OCI-LY1 (cell line): ENCODE data around the gene CD68.

Source experiments
- H2AFZ ChIP-seq: fragments of 200-600 bp; sonication (generic), shearing (Covaris generic); 2 replicates; pipeline ENCODE4 v1.6.0; 2014; ENCODE audit warnings: antibody characterized with exemption, mild to moderate bottlenecking, low read length
- H3F3A ChIP-seq: fragments of 200-600 bp; sonication (generic), shearing (Covaris generic); 2 replicates; pipeline ENCODE4 v1.6.0; 2014; ENCODE audit warnings: mild to moderate bottlenecking, antibody characterized with exemption, low read length, moderate library complexity; ENCODE audit not compliant: insufficient read depth
- H3K27ac ChIP-seq: fragments of 200-600 bp; sonication (generic); 2 replicates; pipeline ENCODE4 v1.5.1; 2014; ENCODE audit warnings: low read length, mixed run types, mild to moderate bottlenecking, low read depth; ENCODE audit not compliant: poor library complexity, severe bottlenecking
- H3K27me3 ChIP-seq: fragments of 200-600 bp; sonication (generic); 2 replicates; pipeline ENCODE4 v1.6.0; 2014; ENCODE audit warnings: antibody characterized with exemption, mild to moderate bottlenecking, low read length, moderate library complexity; ENCODE audit not compliant: insufficient read depth
- H3K36me3 ChIP-seq: fragments of 200-600 bp; sonication (generic); 2 replicates; pipeline ENCODE4 v1.6.1; 2014; ENCODE audit warnings: mild to moderate bottlenecking, antibody characterized with exemption, low read length, moderate library complexity, mixed read lengths; ENCODE audit not compliant: insufficient read depth
- H3K4me1 ChIP-seq: fragments of 200-600 bp; sonication (generic); 2 replicates; pipeline ENCODE4 v1.5.1; 2014; ENCODE audit warnings: mild to moderate bottlenecking, low read length, moderate library complexity; ENCODE audit not compliant: insufficient read depth, severe bottlenecking
- H3K4me2 ChIP-seq: fragments of 200-600 bp; sonication (generic), shearing (Covaris generic); 2 replicates; pipeline ENCODE4 v1.6.1; 2014; ENCODE audit warnings: low read length
- H3K4me3 ChIP-seq: fragments of 200-600 bp; sonication (generic); 2 replicates; pipeline ENCODE4 v1.5.1; 2014; ENCODE audit warnings: low read length, low read depth, mild to moderate bottlenecking, mixed read lengths; ENCODE audit not compliant: poor library complexity, severe bottlenecking
- H3K79me2 ChIP-seq: fragments of 200-600 bp; shearing (Covaris generic); 2 replicates; pipeline ENCODE4 v1.6.1; 2016; ENCODE audit warnings: mixed run types, low read length, mixed read lengths; ENCODE audit not compliant: insufficient read depth
- H3K9ac ChIP-seq: fragments of 200-600 bp; sonication (generic), shearing (Covaris generic); 2 replicates; pipeline ENCODE4 v1.6.1; 2014; ENCODE audit warnings: mild to moderate bottlenecking, low read length, mixed read lengths
- H3K9me2 ChIP-seq: fragments of 200-600 bp; sonication (generic), shearing (Covaris generic); 2 replicates; pipeline ENCODE4 v1.6.1; 2014; ENCODE audit warnings: low read depth, mild to moderate bottlenecking, low read length, mixed read lengths
- H3K9me3 ChIP-seq: fragments of 200-600 bp; shearing (Covaris generic); 2 replicates; pipeline ENCODE4 v1.6.1; 2014; ENCODE audit warnings: low read length, mixed read lengths
- H4K20me1 ChIP-seq: fragments of 200-600 bp; sonication (generic), shearing (Covaris generic); 2 replicates; pipeline ENCODE4 v1.6.0; 2016; ENCODE audit warnings: mild to moderate bottlenecking, low read length; ENCODE audit not compliant: insufficient read depth
- EZH2 ChIP-seq: fragments of 200-600 bp; sonication (generic), shearing (Covaris generic); IDR thresholded peaks from 2 replicates; pipeline ENCODE4 v1.8.0; 2017; ENCODE audit warnings: borderline replicate concordance, mixed run types, mild to moderate bottlenecking, antibody characterized with exemption, low read length, moderate library complexity, mixed read lengths
- TF ChIP-seq, protein P1 (sequence below): fragments of 200-600 bp; sonication (generic), shearing (Covaris generic); IDR thresholded peaks from 2 replicates; pipeline ENCODE4 v1.5.1; 2017; ENCODE audit warnings: mild to moderate bottlenecking, antibody characterized with exemption, low read length, moderate library complexity, mixed read lengths

CD68 gene

GRCh38 chr17:7579834-7580603 is 581 bp downstream of the CD68 start:
- TF ChIP-seq, protein P1, sequence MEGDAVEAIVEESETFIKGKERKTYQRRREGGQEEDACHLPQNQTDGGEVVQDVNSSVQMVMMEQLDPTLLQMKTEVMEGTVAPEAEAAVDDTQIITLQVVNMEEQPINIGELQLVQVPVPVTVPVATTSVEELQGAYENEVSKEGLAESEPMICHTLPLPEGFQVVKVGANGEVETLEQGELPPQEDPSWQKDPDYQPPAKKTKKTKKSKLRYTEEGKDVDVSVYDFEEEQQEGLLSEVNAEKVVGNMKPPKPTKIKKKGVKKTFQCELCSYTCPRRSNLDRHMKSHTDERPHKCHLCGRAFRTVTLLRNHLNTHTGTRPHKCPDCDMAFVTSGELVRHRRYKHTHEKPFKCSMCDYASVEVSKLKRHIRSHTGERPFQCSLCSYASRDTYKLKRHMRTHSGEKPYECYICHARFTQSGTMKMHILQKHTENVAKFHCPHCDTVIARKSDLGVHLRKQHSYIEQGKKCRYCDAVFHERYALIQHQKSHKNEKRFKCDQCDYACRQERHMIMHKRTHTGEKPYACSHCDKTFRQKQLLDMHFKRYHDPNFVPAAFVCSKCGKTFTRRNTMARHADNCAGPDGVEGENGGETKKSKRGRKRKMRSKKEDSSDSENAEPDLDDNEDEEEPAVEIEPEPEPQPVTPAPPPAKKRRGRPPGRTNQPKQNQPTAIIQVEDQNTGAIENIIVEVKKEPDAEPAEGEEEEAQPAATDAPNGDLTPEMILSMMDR: no peak
- TF ChIP-seq EZH2: no peak
- Histone ChIP-seq H3K4me2 (no peak overlapping the region), H3K4me1 (peaks cover 55% of the 10 kb centered on the region), H3K27me3 (no peaks in the 10 kb centered on the region), H2AFZ (no peak overlapping the region), H3F3A (peaks cover 42% of the 10 kb centered on the region), H3K4me3 (no peak overlapping the region), H3K27ac (peak overlapping the region; percentile 88), H4K20me1 (0 out of 2 replicates have a peak, but pooled peaks cover 3% of the 10 kb centered on the region), H3K9me3 (no peaks in the 10 kb centered on the region), H3K9me2 (no peaks in the 10 kb centered on the region), H3K9ac (no peak overlapping the region), H3K36me3 (peaks cover 52% of the 10 kb centered on the region), H3K79me2 (peaks cover 5% of the 10 kb centered on the region; the same call in 1 of the 2 replicates)

DNA sequence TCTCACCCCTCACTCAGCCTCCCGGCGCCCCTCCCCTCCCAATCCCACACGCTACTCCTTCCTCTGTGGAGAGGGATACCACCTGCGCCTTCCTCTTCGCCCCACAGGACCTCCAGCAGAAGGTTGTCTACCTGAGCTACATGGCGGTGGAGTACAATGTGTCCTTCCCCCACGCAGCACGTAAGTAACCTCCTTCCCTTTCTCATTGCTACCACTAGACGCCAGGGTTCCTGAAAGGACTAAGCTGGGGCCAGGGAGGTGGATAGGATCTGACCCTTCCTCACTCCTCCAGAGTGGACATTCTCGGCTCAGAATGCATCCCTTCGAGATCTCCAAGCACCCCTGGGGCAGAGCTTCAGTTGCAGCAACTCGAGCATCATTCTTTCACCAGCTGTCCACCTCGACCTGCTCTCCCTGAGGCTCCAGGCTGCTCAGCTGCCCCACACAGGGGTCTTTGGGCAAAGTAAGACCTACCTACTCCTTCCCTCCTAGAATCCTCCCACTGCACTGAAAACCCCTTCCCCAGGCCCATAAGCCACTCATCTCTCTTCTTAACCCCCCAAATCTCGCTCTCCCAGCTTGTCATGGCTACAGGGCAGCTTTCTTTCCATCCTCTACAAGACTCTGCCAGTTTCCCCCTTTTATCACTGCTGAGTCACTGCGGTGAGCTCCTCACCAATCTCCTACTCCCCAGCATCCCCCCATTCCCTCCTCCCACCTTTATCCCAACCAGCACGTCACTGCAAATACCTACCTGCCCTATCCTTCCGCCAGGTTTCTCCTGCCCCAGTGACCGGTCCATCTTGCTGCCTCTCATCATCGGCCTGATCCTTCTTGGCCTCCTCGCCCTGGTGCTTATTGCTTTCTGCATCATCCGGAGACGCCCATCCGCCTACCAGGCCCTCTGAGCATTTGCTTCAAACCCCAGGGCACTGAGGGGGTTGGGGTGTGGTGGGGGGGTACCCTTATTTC is 1.5 kb downstream of the CD68 start:
- Histone ChIP-seq H3K4me2 (no peak overlapping the region), H3K79me2 (no peaks in the 10 kb centered on the region), H3K9ac (no peak overlapping the region), H3K36me3 (peaks cover 44% of the 10 kb centered on the region), H3K4me1 (peaks cover 54% of the 10 kb centered on the region), H3K27me3 (no peaks in the 10 kb centered on the region), H3K27ac (peak overlapping the region; percentile 88), H3K9me2 (no peaks in the 10 kb centered on the region), H4K20me1 (no peaks in the 10 kb centered on the region), H3F3A (peaks cover 33% of the 10 kb centered on the region; the same call in 1 of the 2 replicates), H3K9me3 (no peaks in the 10 kb centered on the region), H3K4me3 (no peak overlapping the region), H2AFZ (no peak overlapping the region)
- TF ChIP-seq, protein P1: no peak
- no peak for TF ChIP-seq EZH2

GRCh38 chr17:7582396-7583252 is 3.2 kb downstream of the CD68 start:
- H3K4me1 ChIP-seq: peaks cover 53% of the 10 kb centered on the region
- H3K4me2 ChIP-seq: peak overlapping the region; percentile 73
- peaks cover 23% of the 10 kb centered on the region; the same call in 1 of the 2 replicates for H3F3A ChIP-seq
- peak overlapping the region; percentile 76 for H3K4me3 ChIP-seq
- peaks cover 33% of the 10 kb centered on the region for H3K36me3 ChIP-seq
- no peaks in the 10 kb centered on the region for H3K27me3 ChIP-seq
- H4K20me1 ChIP-seq: no peaks in the 10 kb centered on the region
- TF ChIP-seq, protein P1: no peak
- no peak for TF ChIP-seq EZH2
- peak overlapping the region; percentile 88 for H3K27ac ChIP-seq
- H3K9me2 ChIP-seq: no peaks in the 10 kb centered on the region
- H3K9me3 ChIP-seq: no peaks in the 10 kb centered on the region
- H2AFZ ChIP-seq: no peak overlapping the region
- peak overlapping the region; percentile 81 for H3K9ac ChIP-seq
- no peaks in the 10 kb centered on the region for H3K79me2 ChIP-seq
